ENCODE measurements around the gene ARHGEF2. TPM values are rescaled to one million over a fixed set of nuclear protein-coding genes. Genes with fewer than 3 reads are reported as not detected.
A peak's percentile ranks its signal among the peaks of the same experiment; 100 is the strongest.

The ARHGEF2 gene
- total and polyA plus RNA-seq, 5 donors from 2014 or later: 16.1 to 108 (median 16.4) TPM

- peaks cover 7 to 42% (median 28%) of the 10 kb centered on the region in 4 donors for H3K4me1 Mint-ChIP-seq
- Histone ChIP-seq H3K27me3 (ENCODE audit: control insufficient read depth, insufficient read depth, low read length) (no peaks in the 10 kb centered on the region), H3K4me3 (ENCODE audit: low read depth, low read length) (no peak overlapping the region), H3K4me1 (ENCODE audit: control insufficient read depth, insufficient read depth, low read length, poor library complexity, severe bottlenecking) (peaks cover 43% of the 10 kb centered on the region), H3K9me3 (ENCODE audit: control insufficient read depth in 2 of 2, low read length in 2 of 2) (no peaks in the 10 kb centered on the region), H3K27ac (ENCODE audit: insufficient read depth, low read length, poor library complexity, severe bottlenecking) (no peak overlapping the region), H3K36me3 (ENCODE audit: control insufficient read depth, insufficient read depth, low read length) (peaks cover 84% of the 10 kb centered on the region)
- DNase-seq (no peak), ATAC-seq (ENCODE audit: low read depth in 2 of 2) (no peak)
- H3K4me3 Mint-ChIP-seq: peak overlapping the region in 2 of 4 donors; percentile 5 to 42
- no peaks in the 10 kb centered on the region for H3K9me3 Mint-ChIP-seq
- H3K27ac Mint-ChIP-seq: peak overlapping the region in 1 of 3 donors; percentile 69
- peaks cover 38% of the 10 kb centered on the region for H3K36me3 Mint-ChIP-seq
- H3K27me3 Mint-ChIP-seq: no peaks in the 10 kb centered on the region
Measured at GRCh38 chr1:155929057-155929456, 49.3 kb downstream of the ARHGEF2 start.

- H3K27ac Mint-ChIP-seq: peak overlapping the region in 2 of 3 donors; percentile 52 to 59
- peaks cover 49% of the 10 kb centered on the region for H3K36me3 Mint-ChIP-seq
- H3K36me3 ChIP-seq (ENCODE audit: control insufficient read depth, insufficient read depth, low read length): peaks cover 93% of the 10 kb centered on the region
- H3K9me3 Mint-ChIP-seq: no peaks in the 10 kb centered on the region
- no peak overlapping the region for H3K4me3 Mint-ChIP-seq
- no peaks in the 10 kb centered on the region for H3K27me3 ChIP-seq (ENCODE audit: control insufficient read depth, insufficient read depth, low read length)
- peaks cover 8% of the 10 kb centered on the region for H3K4me1 ChIP-seq (ENCODE audit: control insufficient read depth, insufficient read depth, low read length, poor library complexity, severe bottlenecking)
- H3K4me3 ChIP-seq (ENCODE audit: low read depth, low read length): no peak overlapping the region
- no peak overlapping the region for H3K27ac ChIP-seq (ENCODE audit: insufficient read depth, low read length, poor library complexity, severe bottlenecking)
- peaks cover 3 to 18% (median 16%) of the 10 kb centered on the region in 4 donors for H3K4me1 Mint-ChIP-seq
- DNase-seq (no peak), ATAC-seq (ENCODE audit: low read depth in 2 of 2) (no peak)
- H3K9me3 ChIP-seq (ENCODE audit: control insufficient read depth in 2 of 2, low read length in 2 of 2): no peaks in the 10 kb centered on the region
- H3K27me3 Mint-ChIP-seq: no peaks in the 10 kb centered on the region
Measured at GRCh38 chr1:155925506-155925905, 52.8 kb downstream of the ARHGEF2 start.

GRCh38 chr1:155920717-155921116, 57.6 kb downstream of the ARHGEF2 start:
- Mint-ChIP-seq H3K36me3 (peaks cover 56% of the 10 kb centered on the region), H3K9me3 (no peaks in the 10 kb centered on the region)

GRCh38 chr1:155919801-155920200, 58.5 kb downstream of the ARHGEF2 start:
- no peak overlapping the region for H3K27ac Mint-ChIP-seq
- no peak for DNase-seq
- H3K36me3 Mint-ChIP-seq: peaks cover 54% of the 10 kb centered on the region
- no peak for ATAC-seq (ENCODE audit: low read depth in 2 of 2)
- Histone ChIP-seq H3K4me1 (ENCODE audit: control insufficient read depth, insufficient read depth, low read length, poor library complexity, severe bottlenecking) (no peaks in the 10 kb centered on the region), H3K9me3 (ENCODE audit: control insufficient read depth in 2 of 2, low read length in 2 of 2) (no peaks in the 10 kb centered on the region), H3K36me3 (ENCODE audit: control insufficient read depth, insufficient read depth, low read length) (peaks cover 90% of the 10 kb centered on the region), H3K4me3 (ENCODE audit: low read depth, low read length) (no peak overlapping the region), H3K27me3 (ENCODE audit: control insufficient read depth, insufficient read depth, low read length) (no peaks in the 10 kb centered on the region), H3K27ac (ENCODE audit: insufficient read depth, low read length, poor library complexity, severe bottlenecking) (no peak overlapping the region)
- H3K27me3 Mint-ChIP-seq: no peaks in the 10 kb centered on the region
- no peaks in the 10 kb centered on the region for H3K9me3 Mint-ChIP-seq
- H3K4me1 Mint-ChIP-seq: peaks cover 4 to 11% (median 5%) of the 10 kb centered on the region in 4 donors
- no peak overlapping the region for H3K4me3 Mint-ChIP-seq

More at GRCh38 chr1:155920717-155921116, 57.6 kb downstream of the ARHGEF2 start:
- no peak overlapping the region for H3K27ac Mint-ChIP-seq
- no peak for ATAC-seq (ENCODE audit: low read depth in 2 of 2)
- Histone ChIP-seq H3K27ac (ENCODE audit: insufficient read depth, low read length, poor library complexity, severe bottlenecking) (no peak overlapping the region), H3K36me3 (ENCODE audit: control insufficient read depth, insufficient read depth, low read length) (peaks cover 88% of the 10 kb centered on the region), H3K4me1 (ENCODE audit: control insufficient read depth, insufficient read depth, low read length, poor library complexity, severe bottlenecking) (no peaks in the 10 kb centered on the region), H3K4me3 (ENCODE audit: low read depth, low read length) (no peak overlapping the region), H3K27me3 (ENCODE audit: control insufficient read depth, insufficient read depth, low read length) (no peaks in the 10 kb centered on the region), H3K9me3 (ENCODE audit: control insufficient read depth in 2 of 2, low read length in 2 of 2) (no peaks in the 10 kb centered on the region)
- no peak overlapping the region for H3K4me3 Mint-ChIP-seq
- peaks cover 4 to 11% (median 5%) of the 10 kb centered on the region in 4 donors for H3K4me1 Mint-ChIP-seq
- DNase-seq: no peak
- no peaks in the 10 kb centered on the region for H3K27me3 Mint-ChIP-seq

GRCh38 chr1:155918660-155919059, 59.7 kb downstream of the ARHGEF2 start:
- H3K9me3 Mint-ChIP-seq: no peaks in the 10 kb centered on the region
- no peak overlapping the region for H3K4me3 Mint-ChIP-seq
- Histone ChIP-seq H3K27ac (ENCODE audit: insufficient read depth, low read length, poor library complexity, severe bottlenecking) (no peak overlapping the region), H3K9me3 (ENCODE audit: control insufficient read depth in 2 of 2, low read length in 2 of 2) (no peaks in the 10 kb centered on the region), H3K4me1 (ENCODE audit: control insufficient read depth, insufficient read depth, low read length, poor library complexity, severe bottlenecking) (no peaks in the 10 kb centered on the region), H3K36me3 (ENCODE audit: control insufficient read depth, insufficient read depth, low read length) (peaks cover 90% of the 10 kb centered on the region), H3K4me3 (ENCODE audit: low read depth, low read length) (no peak overlapping the region), H3K27me3 (ENCODE audit: control insufficient read depth, insufficient read depth, low read length) (no peaks in the 10 kb centered on the region)
- no peaks in the 10 kb centered on the region for H3K27me3 Mint-ChIP-seq
- no peak overlapping the region for H3K27ac Mint-ChIP-seq
- DNase-seq (no peak), ATAC-seq (ENCODE audit: low read depth in 2 of 2) (no peak)
- peaks cover 4 to 11% (median 5%) of the 10 kb centered on the region in 4 donors for H3K4me1 Mint-ChIP-seq
- peaks cover 60% of the 10 kb centered on the region for H3K36me3 Mint-ChIP-seq

- no peak overlapping the region for H3K4me3 ChIP-seq (ENCODE audit: low read depth, low read length)
- peaks cover 69% of the 10 kb centered on the region for H3K36me3 ChIP-seq (ENCODE audit: control insufficient read depth, insufficient read depth, low read length)
- Mint-ChIP-seq H3K36me3 (peaks cover 44% of the 10 kb centered on the region), H3K27me3 (no peaks in the 10 kb centered on the region), H3K4me3 (peak overlapping the region in 1 of 4 donors; percentile 15), H3K27ac (no peak overlapping the region), H3K4me1 (peaks cover 18 to 29% (median 23%) of the 10 kb centered on the region in 4 donors), H3K9me3 (no peaks in the 10 kb centered on the region)
- no peaks in the 10 kb centered on the region for H3K27me3 ChIP-seq (ENCODE audit: control insufficient read depth, insufficient read depth, low read length)
- no peak overlapping the region for H3K27ac ChIP-seq (ENCODE audit: insufficient read depth, low read length, poor library complexity, severe bottlenecking)
- no peak for ATAC-seq (ENCODE audit: low read depth in 2 of 2)
- DNase-seq: no peak
- H3K9me3 ChIP-seq (ENCODE audit: control insufficient read depth in 2 of 2, low read length in 2 of 2): no peaks in the 10 kb centered on the region
- H3K4me1 ChIP-seq (ENCODE audit: control insufficient read depth, insufficient read depth, low read length, poor library complexity, severe bottlenecking): peaks cover 18% of the 10 kb centered on the region
Measured at GRCh38 chr1:155913969-155914757, 64.2 kb downstream of the ARHGEF2 start.

- ATAC-seq (ENCODE audit: low read depth in 2 of 2): no peak
Measured at GRCh38 chr1:155912056-155912536, 66.3 kb downstream of the ARHGEF2 start.

More at GRCh38 chr1:155912056-155912536, 66.3 kb downstream of the ARHGEF2 start:
- Mint-ChIP-seq H3K27me3 (no peaks in the 10 kb centered on the region), H3K4me1 (peaks cover 13 to 41% (median 21%) of the 10 kb centered on the region in 4 donors), H3K36me3 (peaks cover 38% of the 10 kb centered on the region), H3K27ac (peak overlapping the region; percentile 98), H3K9me3 (no peaks in the 10 kb centered on the region), H3K4me3 (peak overlapping the region; percentile 95 to 99 (median 98))
- H3K4me3 ChIP-seq (ENCODE audit: low read depth, low read length): peak overlapping the region; percentile 95
- H3K27me3 ChIP-seq (ENCODE audit: control insufficient read depth, insufficient read depth, low read length): no peaks in the 10 kb centered on the region
- peaks cover 19% of the 10 kb centered on the region for H3K4me1 ChIP-seq (ENCODE audit: control insufficient read depth, insufficient read depth, low read length, poor library complexity, severe bottlenecking)
- H3K27ac ChIP-seq (ENCODE audit: insufficient read depth, low read length, poor library complexity, severe bottlenecking): peak overlapping the region; percentile 89
- no peaks in the 10 kb centered on the region for H3K9me3 ChIP-seq (ENCODE audit: control insufficient read depth in 2 of 2, low read length in 2 of 2)
- no peak for DNase-seq
- H3K36me3 ChIP-seq (ENCODE audit: control insufficient read depth, insufficient read depth, low read length): peaks cover 57% of the 10 kb centered on the region

All from CD4-positive, CD25-positive, alpha-beta regulatory T cell (primary cell).